T-helper 2 cell (primary cell): Measurements from ENCODE around the gene LRP1.

Experiments
- DNase-seq, 5 experiments: peaks; one replicate each; pipeline versions ENCODE4 v3.0.0 to v3.0.0-alpha.2; 2012 to 2022

Gene LRP1

GRCh38 chr12:57094208-57095160 lies 33.8 kb upstream of the LRP1 start:
- DNase-seq, result no peak

- DNase-seq, result no peak
Observed at GRCh38 chr12:57095440-57095839, 32.8 kb upstream of the LRP1 start.

DNA sequence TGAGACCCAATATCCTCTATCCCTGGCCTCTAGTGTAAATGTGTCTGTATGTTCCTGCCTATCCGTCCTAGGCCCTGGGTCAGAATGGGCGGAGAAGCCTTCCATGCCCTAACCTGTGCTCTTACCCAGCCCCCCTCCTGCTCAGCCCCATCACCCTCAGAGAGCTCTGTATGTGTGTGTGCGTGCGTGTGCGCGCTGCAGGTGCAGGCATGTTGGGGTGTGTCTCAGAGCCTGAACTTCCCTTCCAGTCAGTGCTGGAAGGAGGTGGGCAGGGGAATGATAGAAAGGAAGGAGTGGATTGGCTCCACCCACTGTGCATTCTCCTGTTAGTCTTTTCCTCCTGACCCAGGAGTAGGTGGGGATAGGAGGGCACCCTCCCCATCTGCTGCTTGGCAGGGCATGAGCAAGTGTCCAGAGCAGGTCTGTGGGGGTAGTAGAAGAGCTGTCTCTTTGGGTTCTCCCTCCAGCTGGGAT lies 32.1 kb upstream of the LRP1 start:
- no peak for DNase-seq

GRCh38 chr12:57096748-57097553 lies 31.3 kb upstream of the LRP1 start:
- DNase-seq, result no peak

DNA sequence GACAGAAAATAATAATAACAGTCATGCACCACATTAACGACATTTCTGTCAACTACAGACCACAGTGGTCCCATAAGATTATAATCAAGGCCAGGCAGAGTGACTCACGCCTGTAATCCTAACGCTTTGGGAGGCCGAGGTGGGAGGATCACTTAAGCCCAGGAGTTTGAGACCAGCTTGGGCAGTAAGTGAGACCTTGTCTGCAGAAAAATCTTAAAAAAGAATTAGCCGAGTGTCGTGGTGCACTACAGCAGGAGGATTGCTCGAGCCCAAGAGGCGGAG lies 30.8 kb upstream of the LRP1 start:
- DNase-seq, result no peak

GRCh38 chr12:57098546-57098945 lies 29.7 kb upstream of the LRP1 start:
- no peak for DNase-seq

- DNase-seq, result no peak
Observed at GRCh38 chr12:57099047-57099714, 29.1 kb upstream of the LRP1 start.

DNA sequence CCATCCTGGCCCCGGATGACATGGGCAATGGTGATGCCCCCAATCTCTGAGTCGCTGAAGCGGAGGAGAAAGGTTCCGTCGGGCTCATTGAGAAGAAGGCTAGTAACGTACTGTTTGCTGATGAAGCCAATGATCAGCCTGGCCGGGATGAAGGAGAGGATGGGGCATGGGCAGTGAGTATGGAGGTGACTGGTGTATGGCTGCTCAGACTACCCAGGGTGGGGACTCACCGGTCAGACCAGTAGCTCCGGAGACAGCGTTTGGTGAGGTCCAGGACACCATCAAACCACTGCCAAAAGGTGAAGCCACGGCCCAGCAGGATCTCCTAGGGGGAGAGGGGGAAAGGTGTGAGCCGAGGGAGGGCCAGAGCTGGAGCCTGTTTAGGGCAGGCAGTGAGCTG lies 28.5 kb upstream of the LRP1 start:
- DNase-seq, result no peak

GRCh38 chr12:57101892-57102695 lies 26.2 kb upstream of the LRP1 start:
- peak in 1 of 5 experiments; percentile 44 for DNase-seq

DNA sequence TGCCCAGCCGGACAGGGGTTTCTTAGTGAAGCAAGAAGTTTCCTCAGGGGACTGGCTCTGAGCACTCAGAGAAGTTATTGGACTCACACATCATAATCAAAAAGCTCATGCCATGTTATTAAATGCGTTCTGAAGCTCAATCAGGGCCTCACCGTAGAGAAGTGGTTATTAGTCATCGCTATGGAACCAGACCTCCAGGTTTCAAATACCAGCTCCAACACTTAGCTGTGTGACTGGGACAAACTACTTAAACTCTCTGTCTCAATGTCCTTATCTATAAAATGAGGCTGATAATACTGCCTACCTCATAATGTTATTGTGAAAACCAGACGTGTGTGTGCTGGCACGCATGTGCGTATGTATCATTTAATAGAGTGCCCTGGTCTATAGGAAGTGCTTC lies 24.4 kb upstream of the LRP1 start:
- DNase-seq, result no peak

- DNase-seq, result no peak
Observed at GRCh38 chr12:57104292-57104910, 23.9 kb upstream of the LRP1 start.

DNA sequence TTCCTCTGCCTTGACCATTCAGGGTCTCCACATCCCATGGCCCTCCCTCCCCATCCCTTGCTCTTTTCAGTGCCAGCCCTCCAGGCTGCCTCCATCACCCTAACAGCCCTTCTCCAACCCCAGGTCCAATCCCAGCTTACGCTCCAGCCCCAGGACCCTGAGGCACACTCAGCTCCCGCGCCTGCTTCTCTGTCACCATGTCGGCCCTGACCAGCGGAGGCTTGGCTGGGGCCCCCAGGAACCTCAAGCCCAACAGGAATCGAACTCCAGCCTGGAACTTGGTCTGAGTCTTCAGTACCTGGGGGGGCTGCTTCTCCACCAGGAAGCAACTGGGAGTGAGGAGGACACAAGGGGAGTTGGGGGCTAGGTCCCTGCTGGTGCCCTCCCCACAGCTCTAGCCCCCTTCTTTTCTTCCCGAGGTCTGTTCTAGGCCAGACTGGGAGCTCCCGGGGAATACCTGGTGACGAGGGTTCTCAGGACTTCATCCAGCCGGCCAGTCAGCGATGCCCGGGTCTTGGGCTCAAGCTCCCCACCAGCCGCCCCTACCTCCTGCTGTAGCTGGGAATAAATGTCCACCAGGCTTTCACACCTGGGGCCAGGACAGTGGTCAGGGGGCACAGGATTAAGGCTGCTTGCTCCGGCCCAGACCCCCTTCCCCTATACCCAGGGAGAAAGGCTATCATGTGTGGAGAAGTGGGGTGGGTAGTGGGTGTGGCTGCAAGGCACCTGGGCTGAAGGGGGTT lies 23.1 kb upstream of the LRP1 start:
- no peak for DNase-seq

- no peak for DNase-seq
Observed at GRCh38 chr12:57106021-57106708, 22.1 kb upstream of the LRP1 start.

GRCh38 chr12:57107456-57108155 lies 20.7 kb upstream of the LRP1 start:
- DNase-seq, result no peak

DNA sequence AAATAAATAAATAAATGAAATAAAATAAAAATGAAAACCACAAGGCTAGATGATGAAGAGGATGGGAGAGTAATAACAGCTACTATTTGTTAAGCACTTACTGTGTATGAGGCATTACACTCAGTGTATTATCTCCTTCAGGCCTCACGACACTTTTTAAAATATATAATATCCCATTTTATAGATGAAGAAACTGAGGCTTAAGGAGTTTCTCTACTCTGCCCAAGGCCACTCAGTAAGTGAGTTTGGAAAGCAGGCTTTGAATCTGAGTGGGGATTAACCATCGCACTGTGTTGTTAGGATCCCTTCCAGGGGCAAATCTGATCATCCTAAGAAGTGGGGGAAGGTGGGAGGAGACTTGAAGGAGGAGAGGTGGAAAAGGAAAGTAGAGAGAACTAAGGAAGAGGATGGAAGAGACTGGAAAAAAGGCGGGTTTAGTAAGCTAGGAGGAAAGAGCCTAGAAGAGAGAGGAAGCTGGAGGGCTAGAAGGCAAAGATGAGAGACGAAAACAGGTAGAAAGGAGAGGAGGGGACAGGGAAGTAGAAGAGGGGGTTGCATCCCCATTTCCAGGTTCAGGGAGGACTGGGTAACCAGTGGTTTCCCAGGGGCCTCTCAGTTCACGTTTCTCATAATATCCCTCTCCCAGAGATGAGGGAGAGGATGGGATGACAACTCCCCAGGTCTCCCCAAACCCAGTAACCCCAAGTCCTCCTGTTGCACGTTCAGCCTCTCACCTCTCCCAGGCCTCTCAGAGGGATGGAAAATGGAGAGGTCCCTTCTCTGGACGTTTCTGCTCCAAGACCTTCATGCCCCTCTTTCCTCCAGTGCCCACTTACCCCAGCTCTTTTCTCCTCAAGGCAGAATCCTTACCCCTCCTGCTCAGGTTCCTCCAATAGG lies 18.8 kb upstream of the LRP1 start:
- DNase-seq, result no peak

GRCh38 chr12:57110104-57111030 lies 17.9 kb upstream of the LRP1 start:
- DNase-seq, result peak; percentile 55 to 86 (median 66)

GRCh38 chr12:57111031-57111734 lies 17.1 kb upstream of the LRP1 start, which contains the start of gene STAT6:
TSS of gene STAT6 (minus strand) at chr12:57111362. CDS start at chr12:57108278, 3,084 bp downstream.
- peak; percentile 51 to 97 (median 84) for DNase-seq
